ENCODE data around the gene VSIG1.

Gene VSIG1

GRCh38 chrX:108044554-108045256, at the start of gene VSIG1:
TSS of gene VSIG1 (plus strand) at chrX:108045065. CDS start at chrX:108045131, 66 bp downstream.
- TF ChIP-seq CTCF (conservative IDR thresholded peaks at IDR 0.05; ENCODE audit: control insufficient read depth, insufficient read depth, low read depth, low read length): no peak
- DNase-seq (ENCODE audit: low read depth): no peak
- no peak within 1 kb of the TSS for H3K4me3 ChIP-seq (ENCODE audit: control insufficient read depth, low read depth, low read length)

DNA sequence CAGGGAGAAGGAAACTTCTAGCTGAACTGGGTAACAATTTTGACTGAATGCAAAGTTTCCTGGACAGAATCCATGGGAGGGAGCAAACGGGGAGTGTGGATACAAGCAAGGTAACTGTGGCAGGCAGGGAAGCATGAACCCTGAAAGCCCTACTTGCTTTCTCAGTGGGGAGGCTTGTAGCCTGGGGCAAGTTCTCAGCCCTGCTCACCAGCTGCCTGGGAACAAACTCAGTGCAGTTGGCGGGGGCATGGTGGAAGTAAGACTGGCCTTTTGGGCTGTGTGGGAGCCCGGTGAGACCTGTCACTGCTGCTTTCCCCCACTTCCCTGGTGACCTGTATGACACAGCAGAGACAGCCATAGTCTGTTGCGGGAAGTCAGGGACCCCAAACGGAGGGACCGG, 48.7 kb upstream of the VSIG1 start:
- H3K4me3 ChIP-seq (ENCODE audit: control insufficient read depth, low read depth, low read length): no peak overlapping the region
- no peak for DNase-seq (ENCODE audit: low read depth)
- TF ChIP-seq CTCF (conservative IDR thresholded peaks at IDR 0.05; ENCODE audit: control insufficient read depth, insufficient read depth, low read depth, low read length): no peak

DNA sequence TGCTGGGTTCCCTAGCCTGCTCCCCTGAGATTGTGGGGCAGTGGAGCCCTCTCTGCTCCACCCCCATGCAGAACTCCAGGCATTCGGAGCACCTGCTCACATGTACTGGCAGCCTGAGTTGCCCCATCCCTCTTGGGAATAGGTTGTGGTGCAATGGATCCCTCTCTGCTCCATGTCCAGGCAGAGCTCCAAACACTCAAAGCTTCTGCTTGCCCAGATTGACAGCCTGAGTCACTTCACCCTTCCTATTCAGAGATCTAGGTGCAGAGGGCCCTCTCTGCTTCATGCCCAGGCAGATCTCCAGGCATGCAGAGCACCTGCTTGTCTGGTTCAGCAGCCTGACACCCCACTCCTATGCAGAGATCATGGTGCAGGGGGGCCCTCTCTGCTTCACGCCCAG, 44.1 kb upstream of the VSIG1 start:
- TF ChIP-seq CTCF (conservative IDR thresholded peaks at IDR 0.05; ENCODE audit: control insufficient read depth, insufficient read depth, low read depth, low read length): no peak
- no peak overlapping the region for H3K4me3 ChIP-seq (ENCODE audit: control insufficient read depth, low read depth, low read length)
- DNase-seq (ENCODE audit: low read depth): peak; percentile 27

DNA sequence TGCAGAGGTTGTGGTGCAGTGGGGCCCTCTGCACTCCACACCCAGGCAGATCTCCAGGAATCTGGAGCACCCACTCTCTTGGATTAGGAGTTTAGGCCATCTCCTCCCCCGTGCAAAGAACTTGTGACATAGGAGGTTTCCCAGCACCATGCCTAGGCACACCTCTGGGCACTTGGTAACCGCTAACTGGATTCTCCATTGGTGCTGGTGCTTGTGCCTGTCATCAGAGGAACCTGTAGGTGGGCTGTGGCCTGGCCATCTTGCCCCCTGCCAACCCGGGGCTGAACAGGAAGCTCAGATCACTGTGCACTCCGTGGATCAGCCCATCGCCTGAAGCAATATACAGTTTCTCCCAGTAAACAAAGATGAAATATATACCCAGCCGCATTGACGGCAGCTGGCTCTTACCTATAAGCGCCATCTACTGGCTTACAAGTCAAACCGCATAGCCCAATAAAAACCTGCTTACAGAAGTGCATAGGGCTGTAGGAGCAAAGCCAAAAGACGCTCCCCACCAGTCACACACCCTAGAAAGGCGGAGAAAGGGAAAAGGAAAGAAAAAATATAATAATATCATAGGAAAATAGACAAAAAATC, 43.5 kb upstream of the VSIG1 start:
- peak; percentile 66 for TF ChIP-seq CTCF (conservative IDR thresholded peaks at IDR 0.05; ENCODE audit: control insufficient read depth, insufficient read depth, low read depth, low read length)
- peak; percentile 63 for DNase-seq (ENCODE audit: low read depth)
- H3K4me3 ChIP-seq (ENCODE audit: control insufficient read depth, low read depth, low read length): no peak overlapping the region

DNA sequence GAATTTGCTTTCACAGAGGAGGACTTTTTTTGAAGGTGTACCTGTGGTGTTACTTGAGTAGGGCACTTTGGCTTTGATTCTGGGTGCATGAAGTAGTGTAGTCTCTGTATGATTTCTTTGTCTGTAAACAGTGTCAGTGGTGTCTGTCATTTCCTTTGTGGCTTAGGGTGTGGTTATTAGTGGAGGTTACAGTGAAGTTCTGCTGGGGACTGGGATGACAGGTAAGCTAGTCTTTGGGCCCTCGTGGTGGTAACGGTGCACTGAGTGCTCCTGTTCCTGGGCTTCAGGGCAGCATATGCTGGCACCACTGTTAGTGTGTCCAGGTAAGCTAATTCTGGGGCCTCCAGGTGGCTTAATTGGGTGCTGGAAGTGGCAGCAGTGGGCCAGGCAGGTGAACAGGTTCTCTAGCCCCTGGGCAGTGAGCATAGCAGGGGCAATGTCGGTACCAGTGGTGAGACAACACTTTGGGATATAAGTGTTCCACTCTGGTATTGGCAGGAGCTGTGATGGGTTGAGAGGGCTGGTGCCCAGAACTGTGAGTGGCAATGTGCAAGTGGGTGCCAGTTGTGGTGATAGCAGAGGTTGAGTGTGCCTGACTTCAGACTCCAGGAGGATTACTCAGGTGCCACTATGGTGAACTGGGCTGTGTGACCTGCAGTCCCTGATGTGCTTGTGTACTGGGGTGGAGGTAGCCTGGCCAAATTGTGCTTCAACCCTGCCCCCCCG, 26.0 kb upstream of the VSIG1 start:
- TF ChIP-seq CTCF (conservative IDR thresholded peaks at IDR 0.05; ENCODE audit: control insufficient read depth, insufficient read depth, low read depth, low read length): no peak
- DNase-seq (ENCODE audit: low read depth): no peak
- no peak overlapping the region for H3K4me3 ChIP-seq (ENCODE audit: control insufficient read depth, low read depth, low read length)

- no peak overlapping the region for H3K4me3 ChIP-seq (ENCODE audit: control insufficient read depth, low read depth, low read length)
- DNase-seq (ENCODE audit: low read depth): no peak
- no peak for TF ChIP-seq CTCF (conservative IDR thresholded peaks at IDR 0.05; ENCODE audit: control insufficient read depth, insufficient read depth, low read depth, low read length)
Observed at GRCh38 chrX:108019382-108019875, 25.4 kb upstream of the VSIG1 start.
